G401.6 (cell line): ENCODE measurements around the gene SLC35F4.
"Not testable (repeated sequence)": the region's sequence is repeated elsewhere in the genome, so short reads cannot be mapped to it uniquely, and the experiment has no call there.

ENCODE experiments used
- FAIRE-seq: peaks from 2 replicates; lab custom pipeline; 2012; peaks lifted over from hg19 to GRCh38; lab: Jason Lieb, UNC

Gene SLC35F4

DNA sequence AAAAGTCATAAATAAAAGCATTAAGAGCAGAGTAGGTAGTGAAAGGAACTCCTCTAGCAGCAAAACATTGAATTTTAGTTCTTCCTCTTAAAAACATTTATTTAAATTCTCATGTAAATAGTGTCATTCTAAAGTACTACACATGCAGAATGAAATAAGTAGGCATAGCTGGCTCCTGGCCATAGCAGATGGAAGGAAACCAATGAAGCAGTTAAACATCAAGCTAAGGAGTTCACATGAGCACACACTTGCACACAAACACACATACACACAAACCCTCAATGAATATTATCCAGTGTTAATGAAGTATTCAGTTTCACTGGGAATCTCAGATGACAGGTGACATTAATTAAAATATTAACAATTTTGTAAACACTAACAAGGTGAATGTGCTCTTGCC lies 69.3 kb downstream of the SLC35F4 start:
- no peak for FAIRE-seq

DNA sequence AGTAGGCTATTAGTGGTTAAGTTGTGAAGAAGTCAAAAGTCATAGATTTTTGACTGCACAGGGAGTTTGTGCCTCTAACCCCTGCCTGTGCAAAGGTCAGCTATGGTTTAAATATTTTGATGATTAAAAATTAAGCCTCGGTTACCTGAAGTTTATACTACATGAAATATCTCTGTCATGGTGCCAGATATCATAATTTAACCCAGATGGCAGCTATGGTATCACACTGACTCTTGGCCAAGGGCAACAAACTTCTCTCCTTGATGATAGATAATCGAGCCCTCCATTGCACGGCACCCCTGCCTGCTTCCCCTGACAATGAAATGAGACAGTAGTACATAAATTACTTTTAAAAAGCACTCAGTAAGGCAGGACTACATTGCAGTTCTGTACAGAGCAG lies 80.8 kb downstream of the SLC35F4 start:
- no peak for FAIRE-seq

DNA sequence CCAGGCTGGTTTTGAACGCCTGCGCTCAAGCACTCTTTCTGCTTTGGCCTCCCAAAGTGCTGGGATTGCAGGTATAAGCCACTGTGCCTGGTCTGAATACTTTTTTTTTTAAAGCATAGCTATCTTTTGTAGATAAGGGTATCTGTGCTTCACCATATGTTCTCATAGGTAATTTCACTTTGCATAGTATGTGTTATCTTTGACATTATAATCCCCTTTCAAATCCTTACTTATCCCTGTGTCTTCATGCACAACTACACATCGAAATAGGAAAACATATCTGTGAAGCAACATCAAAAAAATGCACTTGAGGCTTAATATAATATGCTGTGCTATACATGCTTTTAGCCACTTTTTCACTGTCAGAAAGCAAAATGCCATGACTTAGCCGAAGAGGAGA lies 94.1 kb downstream of the SLC35F4 start:
- no peak for FAIRE-seq

DNA sequence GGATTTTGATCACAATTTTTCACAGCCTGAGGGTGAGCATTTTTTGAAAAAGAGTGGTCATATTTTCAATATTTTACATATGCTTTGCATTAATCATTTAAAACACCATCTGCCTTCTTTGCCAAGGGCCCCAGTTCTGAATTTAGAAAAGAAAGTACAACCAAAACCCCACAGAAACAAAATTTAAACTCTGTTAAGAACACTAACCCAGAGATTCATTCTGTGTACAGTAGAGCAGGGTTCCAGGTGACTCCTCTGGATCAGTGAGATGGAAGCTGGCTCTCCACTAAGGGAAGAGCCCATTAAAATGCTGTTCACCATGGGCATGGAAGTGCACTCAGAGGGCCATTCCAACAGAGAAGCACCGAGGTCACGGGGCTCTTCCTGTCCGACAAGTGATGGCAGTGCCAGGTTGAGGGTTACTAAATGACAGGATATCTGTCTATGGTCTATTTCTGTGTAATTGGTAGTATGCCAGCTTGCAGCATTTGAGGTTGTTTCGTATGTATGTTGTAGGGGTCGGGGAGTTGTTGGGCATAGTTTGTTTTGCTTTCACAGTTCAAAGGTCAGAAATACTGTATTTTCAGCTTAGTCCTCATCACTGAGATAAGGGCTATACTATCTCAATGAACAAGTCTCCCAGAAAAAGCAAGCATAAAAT lies 95.9 kb downstream of the SLC35F4 start:
- no peak for FAIRE-seq

DNA sequence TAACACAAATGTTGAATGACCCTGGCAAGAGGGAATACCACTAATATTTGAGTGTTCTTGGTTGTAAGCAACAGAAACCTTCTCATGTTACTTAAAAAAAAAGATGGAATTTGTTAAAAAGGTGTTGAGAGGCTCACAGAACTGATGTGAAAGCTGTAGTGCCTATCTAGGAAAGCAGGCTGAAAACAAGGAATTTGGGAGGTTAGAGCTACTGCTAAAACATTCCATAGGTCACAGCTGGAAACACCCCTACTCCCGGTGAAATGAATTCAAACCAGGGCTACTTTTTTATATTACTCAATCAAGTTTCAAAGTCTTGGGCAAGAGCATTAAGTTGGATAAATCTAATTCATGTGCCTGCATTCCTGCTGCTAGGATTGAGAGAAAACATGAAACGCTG lies 104.1 kb downstream of the SLC35F4 start:
- FAIRE-seq, result no peak

DNA sequence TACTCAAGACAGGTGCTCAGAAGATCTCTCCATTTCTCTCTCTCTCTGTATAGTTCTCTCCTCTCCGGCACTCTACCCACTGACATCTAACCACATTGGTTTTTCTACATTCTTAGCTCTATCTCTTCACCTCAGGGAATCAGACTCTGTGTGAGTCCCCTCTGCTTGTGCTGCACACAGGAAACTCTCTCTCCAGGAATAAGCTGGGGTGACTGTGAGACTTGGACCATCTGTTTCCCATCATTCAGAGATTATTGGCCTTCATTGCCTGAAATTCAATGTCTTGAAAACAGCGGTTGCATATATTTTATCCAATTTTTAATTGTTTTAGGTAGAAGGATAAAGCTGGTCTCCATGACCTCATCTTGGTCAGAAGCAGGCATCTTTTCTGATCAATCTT lies 105.0 kb downstream of the SLC35F4 start:
- FAIRE-seq, result no peak

DNA sequence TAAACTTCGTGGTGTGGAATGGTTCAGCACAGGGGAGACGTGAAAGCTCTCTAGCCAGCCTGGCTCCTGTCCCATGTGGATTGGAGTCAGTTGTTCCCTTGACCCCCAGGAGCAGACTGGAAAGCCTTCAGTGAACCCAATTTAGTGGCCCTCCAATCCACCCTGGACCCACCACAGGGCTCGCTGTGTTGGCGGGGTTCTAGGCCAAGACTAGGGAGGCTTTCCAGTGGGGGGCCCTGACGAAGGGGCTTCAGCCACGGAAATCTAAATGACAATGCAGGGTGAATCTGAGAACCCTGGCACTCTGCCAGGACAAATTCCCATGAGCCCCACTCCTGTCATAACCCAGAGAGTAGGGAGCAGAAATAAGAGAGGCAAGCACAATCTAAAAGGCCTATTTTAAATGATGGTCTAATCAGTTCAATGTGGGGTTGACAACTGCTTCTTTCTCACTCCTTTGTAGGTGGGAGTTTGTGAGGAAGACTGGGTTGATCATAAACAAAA lies 110.8 kb downstream of the SLC35F4 start:
- FAIRE-seq, result no peak

DNA sequence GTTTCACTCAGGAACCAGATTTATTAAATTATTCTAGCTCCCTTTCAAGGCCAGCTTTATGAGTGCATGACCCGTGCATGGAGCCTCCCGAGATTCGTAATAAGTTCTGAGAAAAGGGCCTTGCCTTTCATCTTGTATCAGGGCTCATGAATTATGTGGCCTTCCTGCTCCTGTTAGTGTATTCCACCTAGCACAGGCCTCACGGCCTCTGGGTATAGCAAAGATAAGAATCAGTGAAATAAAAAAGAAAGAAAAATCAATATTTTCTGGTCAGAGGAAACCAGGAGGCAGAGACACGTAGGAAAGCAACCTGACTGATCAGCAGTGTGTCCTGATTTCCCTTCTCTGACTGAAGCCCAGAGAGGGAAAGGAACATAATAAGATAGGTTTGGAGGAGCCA lies 111.4 kb downstream of the SLC35F4 start:
- no peak for FAIRE-seq

DNA sequence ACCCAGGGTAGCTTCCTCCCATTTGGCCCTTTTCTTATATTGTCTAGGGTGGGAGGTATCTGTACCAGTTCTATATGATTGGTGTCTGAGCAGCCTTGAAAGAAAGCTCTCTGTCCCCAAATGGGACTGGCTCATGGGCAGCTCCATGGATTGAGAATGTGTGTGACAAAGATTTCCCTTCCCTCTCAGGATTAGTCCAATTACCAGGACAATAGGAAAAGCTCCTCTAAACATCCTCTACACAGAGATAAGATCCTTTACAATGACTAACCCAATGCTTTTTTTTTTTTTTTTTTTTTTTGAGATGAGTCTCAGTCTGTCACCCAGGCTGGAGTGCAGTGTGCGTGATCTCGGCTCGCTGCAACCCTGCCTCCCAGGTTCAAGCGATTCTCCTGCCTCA lies 112.1 kb downstream of the SLC35F4 start:
- no peak for FAIRE-seq

DNA sequence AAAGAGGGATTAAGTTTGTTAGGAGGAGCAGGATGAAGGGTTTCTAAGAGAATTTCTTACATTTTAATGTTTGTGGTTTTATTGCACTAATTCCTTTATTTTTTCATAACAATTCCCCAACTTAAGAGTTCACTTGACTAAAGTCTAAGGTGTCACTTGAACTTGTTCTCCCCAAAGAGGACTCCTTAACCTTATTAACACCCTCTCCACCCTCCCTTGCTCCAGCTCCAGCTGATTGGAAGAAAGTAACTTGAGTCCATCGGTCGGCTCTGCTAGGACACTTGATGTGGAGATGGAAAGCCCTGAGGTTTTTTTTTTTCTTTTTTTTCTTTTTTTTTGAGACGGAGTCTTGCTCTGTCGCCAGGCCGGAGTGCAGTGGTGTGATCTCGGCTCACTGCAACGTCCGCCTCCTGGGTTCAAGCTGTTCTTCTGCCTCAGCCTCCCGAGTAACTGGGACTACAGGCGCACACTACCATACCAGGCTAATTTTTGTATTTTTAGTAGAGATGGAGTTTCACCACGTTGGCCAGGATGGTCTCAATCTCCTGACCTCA lies 113.7 kb downstream of the SLC35F4 start:
- not testable (repeated sequence) for FAIRE-seq

DNA sequence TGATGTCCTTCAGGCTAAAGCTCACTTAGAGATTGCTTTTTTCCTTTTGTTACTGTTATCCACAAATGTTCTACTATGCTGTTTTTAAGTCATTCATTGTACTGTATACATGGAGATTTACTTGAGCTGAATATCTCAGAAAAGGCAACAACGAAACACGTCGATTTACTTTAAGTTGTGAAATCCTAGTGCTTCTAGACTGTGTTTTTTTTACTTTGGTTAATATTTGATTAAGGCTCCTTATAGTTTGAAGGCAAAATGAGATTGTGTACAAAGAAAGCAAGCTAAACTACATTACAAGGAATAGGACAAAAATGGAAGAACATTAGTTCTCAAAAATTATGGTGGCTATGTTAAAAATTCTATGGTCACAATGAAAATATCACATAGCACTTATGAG lies 114.5 kb downstream of the SLC35F4 start:
- FAIRE-seq, result no peak

DNA sequence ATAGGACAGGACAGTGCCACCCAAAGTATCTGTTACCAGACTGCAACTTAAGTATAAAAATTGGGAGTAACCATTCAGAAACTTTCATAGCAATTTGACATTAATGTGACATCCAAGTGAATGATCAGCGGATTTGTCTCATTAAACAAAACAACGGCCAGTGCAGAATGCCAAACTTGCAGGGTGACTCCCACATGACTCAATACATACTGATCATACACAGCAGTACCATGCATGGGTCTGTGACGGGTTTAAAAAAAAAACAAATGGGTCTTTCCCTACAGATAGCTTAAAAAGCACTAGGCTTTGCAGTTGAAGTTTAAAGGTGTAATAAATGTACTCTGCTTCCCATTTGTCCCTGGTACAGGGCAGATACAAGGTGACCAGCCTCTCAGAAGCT lies 116.6 kb downstream of the SLC35F4 start:
- FAIRE-seq, result no peak

DNA sequence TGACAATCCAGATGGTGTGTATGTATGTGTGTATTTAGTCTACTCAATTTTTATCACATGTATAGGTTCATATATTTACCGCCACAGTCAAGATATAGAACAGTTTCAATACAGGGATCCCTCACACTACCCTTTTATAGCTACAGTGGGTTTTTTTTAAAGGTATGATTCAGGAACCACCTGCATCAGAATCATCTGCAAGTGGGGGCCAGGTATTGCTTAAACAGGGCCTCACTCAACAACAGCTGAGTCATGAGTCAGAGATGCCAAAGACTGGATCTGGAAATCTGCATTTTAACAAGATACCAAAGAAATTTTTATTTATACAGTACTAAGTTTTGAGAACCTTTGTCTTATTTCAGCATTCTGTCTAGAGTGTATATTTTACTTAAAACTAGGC lies 117.6 kb downstream of the SLC35F4 start:
- no peak for FAIRE-seq

DNA sequence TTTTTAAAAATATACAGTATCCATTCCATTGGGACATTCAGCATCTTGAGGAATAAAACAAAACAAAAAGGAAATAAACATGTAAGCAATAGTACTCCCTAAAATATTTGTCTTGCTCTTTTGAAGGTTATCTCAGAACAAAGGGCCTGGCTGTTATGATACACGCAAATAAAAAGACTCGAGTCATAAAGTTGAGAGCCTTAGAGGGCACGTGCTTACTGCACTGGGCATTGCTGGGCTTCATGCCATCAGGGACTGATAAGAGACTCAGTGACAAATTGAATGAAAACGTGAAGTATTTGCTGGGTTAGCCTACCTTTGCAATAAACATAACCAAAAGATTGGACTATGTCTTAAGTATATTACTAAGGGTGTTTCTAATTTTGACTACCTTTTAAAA lies 118.9 kb downstream of the SLC35F4 start:
- no peak for FAIRE-seq

DNA sequence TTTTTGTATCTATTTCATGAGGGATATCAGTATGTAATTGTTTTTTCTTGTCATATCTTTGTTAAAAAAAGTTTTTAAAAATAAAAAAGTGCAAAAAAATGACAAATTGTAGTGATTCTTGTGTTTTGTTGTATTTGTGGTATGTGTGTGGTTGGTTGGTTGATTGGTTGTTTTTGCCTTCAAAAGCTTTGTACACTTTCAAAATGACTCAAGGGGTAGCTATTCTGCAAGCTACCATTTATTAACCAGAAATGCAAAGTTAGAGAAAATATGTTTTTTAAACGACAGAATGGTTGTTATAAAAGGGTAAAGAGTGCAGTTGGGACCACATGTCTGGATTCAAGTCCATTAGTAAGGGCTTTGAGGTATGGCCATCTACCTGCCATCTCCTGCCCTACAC lies 119.3 kb downstream of the SLC35F4 start:
- FAIRE-seq, result no peak

DNA sequence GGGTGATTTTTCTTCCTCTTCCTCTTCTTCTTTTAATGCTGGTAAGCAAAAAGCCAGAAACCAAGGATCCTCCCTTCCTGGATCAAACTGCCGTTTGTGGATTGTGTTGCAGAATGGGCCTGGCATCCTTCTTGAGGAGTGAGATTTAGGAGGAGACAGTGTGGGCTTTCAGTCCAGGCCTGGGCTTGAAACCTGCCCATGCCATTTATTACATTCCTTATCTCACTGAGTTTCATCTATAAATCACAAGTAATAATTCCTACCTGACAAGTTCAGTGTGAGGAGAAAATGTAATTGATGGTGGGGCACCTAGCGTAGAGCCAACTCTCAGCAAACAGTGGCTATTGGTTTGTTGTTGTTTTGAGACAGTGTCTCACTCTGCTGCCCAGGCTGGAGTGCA lies 126.4 kb downstream of the SLC35F4 start:
- no peak for FAIRE-seq

DNA sequence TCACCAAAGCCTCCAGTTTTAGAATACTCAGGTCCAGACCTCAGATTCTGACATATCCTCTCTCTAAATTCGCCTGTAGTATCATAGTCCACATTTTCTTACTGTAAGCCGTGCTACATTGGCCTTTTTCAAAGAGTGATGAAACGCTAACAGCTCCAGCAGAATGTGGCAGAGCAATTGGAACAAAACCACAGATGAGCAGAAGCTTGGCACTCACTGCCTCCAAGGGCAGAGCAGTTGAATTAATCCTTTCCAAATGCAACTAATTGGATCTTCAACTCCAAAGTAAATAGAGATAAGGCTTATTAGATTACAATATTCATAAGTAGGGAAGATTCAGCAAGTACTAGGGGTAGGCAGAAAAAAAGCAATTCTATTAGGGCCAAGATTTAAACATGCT lies 128.3 kb downstream of the SLC35F4 start:
- FAIRE-seq, result no peak

DNA sequence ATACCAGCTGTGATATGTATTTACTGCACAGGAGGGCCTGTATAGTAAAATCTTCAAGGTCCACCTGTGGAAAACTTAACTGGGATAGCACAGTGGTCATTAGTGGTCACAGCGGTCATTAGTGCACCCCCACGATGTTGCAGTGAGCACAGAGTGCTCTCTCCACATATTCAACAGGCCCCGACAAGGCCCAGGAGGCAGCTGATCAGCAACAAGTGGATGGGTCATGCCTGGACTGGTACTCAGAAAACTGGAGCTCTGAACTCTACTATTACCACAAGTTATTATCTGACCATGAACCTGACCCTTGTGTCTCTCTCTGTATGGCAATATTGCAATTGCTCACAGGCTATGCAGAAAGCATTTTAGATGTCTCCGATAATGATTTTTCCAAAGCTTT lies 129.5 kb downstream of the SLC35F4 start:
- FAIRE-seq, result no peak

DNA sequence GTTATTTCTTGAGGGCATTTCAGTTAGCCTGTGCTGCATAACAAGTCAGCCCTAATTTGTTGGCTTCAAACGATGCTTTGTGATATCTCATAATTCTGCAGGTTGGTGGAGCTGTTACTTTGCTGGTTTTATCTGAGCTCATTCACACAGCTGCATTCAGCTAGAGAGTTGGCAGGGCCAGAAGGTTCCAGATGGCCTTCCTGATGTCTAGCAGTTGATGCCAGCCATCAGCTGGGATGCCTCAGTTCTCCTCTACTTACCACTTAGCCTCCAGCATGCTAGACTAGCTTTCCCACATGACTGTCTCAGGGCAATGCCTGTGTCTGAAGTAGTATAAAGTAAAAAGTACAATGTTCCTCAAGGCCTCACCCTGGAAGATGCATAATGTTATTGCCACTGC lies 130.6 kb downstream of the SLC35F4 start:
- no peak for FAIRE-seq

DNA sequence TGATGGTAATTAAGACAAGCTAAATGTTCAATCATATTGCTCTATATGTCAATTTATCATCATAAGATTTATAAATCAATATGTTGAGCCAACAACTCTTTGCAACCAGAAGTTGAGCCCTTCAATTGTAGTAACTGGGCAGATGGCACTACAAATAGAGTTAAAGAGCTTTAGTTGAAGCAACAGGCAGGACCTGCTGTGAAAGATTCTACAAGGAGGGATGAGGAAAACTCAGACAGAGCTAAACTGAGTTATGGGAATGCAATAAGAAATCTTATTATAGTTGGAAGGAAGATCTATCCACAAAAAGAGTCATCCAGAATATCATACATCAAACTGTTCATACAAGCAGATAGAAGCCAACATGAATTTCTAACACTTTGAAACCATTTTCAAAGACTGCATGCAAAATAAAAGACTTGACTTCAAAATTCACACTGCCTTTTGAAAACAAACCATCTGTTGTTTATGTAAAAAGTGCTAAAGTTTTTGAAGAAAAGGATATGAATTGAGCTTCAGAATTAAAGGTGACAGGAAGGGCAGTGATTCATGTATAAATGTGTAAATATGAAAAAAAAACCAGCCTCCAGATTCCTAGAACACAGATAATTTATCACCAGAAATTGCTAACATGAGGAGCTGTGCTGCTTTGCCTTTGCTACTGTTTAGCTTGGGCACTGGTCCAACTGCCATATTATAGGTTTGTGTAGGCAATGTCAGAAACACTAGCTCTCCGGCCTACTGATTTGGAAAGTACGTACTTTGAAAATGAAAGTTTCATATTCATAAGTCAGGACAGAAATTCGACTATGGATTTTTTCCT lies 133.2 kb downstream of the SLC35F4 start:
- FAIRE-seq, result no peak

DNA sequence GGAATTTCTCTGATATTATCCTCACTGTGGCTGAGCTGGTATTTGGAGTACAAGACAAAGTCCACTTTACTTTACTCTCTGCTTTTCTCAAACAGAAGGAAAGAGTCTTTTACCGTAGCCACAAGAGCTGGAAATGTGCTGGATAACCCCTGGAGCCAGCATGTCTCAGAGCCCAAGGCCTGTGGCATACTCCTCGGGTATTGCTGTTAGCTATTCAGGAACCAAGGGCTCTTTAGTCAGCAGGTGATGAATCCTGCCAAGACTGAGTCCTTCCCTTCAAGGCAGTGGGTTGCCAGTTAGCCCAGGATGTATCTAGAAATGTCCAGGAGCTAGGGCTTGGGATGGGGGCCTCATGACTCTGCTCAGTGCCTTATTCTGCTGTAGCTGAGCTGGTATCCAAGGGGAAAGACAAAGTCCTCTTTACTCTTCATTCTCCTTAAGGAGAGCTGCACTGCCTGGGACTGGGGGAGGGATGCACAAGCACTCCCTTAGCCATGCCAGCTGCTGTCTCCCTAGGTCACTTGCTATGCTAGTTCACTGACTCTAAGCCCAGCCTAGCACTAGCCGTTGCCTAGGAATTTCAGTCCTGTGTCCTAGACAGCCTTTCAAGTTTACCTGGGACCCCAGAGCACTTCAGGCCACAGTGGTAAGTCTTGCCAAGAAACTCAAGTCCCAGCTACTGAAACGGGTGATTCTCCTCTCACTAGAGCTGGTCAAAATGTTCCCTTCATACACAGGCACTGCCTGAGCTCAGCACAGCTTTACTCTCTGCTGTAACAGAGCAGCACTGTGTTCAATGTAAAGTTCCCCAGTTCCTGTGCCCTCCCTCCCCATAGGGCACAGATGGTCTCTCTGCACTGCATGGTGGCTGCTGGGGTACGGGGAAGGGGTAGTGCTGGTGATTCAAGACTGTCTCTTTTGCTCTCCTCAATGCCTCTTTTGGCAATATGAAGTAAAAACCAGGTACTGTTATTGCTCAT lies 136.4 kb downstream of the SLC35F4 start:
- no peak for FAIRE-seq

DNA sequence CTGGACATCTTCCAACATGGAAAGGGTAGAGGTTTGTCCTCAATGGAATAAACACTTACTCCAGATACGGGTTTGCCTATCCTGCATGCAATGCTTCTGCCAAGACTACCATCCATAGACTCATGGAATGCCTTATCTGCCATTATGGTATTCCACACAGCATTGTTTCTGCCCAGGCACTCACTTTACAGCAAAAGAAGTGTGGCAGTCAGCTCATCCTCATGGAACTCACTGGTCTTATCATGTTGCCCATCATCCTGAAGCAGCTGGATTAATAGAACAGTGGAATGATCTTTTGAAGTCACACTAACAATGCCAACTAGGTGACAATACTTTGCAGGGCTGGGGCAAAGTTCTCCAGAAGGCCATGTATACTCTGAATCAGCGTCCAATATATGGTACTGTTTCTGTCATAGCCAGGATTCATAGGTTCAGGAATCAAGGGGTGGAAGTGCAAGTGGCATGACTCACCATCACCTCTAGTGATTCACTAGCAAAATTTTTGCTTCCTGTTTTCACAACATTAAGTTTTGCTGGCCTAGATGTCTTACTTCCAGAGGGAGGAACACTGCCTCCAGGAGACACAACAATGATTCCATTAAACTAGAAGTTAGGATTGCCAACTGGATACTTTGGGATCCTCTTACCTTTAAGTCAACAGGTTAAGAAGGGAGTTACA lies 140.4 kb downstream of the SLC35F4 start:
- no peak for FAIRE-seq
